ENCODE results near the gene BBS9.
A peak's percentile ranks its signal among the peaks of the same experiment; 100 is the strongest.
"Not testable (repeated sequence)": the region's sequence is repeated elsewhere in the genome, so short reads cannot be mapped to it uniquely, and the experiment has no call there.

BBS9 gene

GRCh38 chr7:33091641-33092191, 37.6 kb upstream of the BBS9 start:
- no peak for TF ChIP-seq CTCF (conservative IDR thresholded peaks at IDR 0.05)
- TF ChIP-seq ZFX (IDR thresholded peaks at IDR 0.05): no peak
- no peak overlapping the region for H3K27ac ChIP-seq

GRCh38 chr7:33093266-33093665, 36.1 kb upstream of the BBS9 start:
- no peak overlapping the region for H3K27ac ChIP-seq
- TF ChIP-seq CTCF (conservative IDR thresholded peaks at IDR 0.05) (no peak), ZFX (IDR thresholded peaks at IDR 0.05) (no peak)

GRCh38 chr7:33094745-33095275, 34.6 kb upstream of the BBS9 start:
- H3K27ac ChIP-seq: not testable (repeated sequence)

- TF ChIP-seq ZFX (IDR thresholded peaks at IDR 0.05) (no peak), CTCF (conservative IDR thresholded peaks at IDR 0.05) (no peak)
Measured at GRCh38 chr7:33099154-33099940, 30.0 kb upstream of the BBS9 start.

GRCh38 chr7:33100770-33101169, 28.6 kb upstream of the BBS9 start:
- H3K27ac ChIP-seq: no peak overlapping the region
- TF ChIP-seq ZFX (IDR thresholded peaks at IDR 0.05) (no peak), CTCF (conservative IDR thresholded peaks at IDR 0.05) (no peak)

More at GRCh38 chr7:33099154-33099940, 30.0 kb upstream of the BBS9 start:
- no peak overlapping the region for H3K27ac ChIP-seq

- TF ChIP-seq ZFX (IDR thresholded peaks at IDR 0.05) (no peak), CTCF (conservative IDR thresholded peaks at IDR 0.05) (no peak)
Measured at GRCh38 chr7:33101906-33102305, 27.5 kb upstream of the BBS9 start.

GRCh38 chr7:33107136-33108066, 22.0 kb upstream of the BBS9 start:
- no peak overlapping the region for H3K27ac ChIP-seq
- TF ChIP-seq ZFX (IDR thresholded peaks at IDR 0.05) (no peak), CTCF (conservative IDR thresholded peaks at IDR 0.05) (peak; percentile 62)

More at GRCh38 chr7:33101906-33102305, 27.5 kb upstream of the BBS9 start:
- H3K27ac ChIP-seq: no peak overlapping the region

Data from C4-2B (cell line).